AG20443 (cell line): ENCODE measurements around the gene MARS1.

Source experiments
- DNase-seq: peaks from one replicate; pipeline ENCODE4 v3.0.0; 2012; ENCODE audit warnings: low spot score, mixed read lengths

The MARS1 gene

DNA sequence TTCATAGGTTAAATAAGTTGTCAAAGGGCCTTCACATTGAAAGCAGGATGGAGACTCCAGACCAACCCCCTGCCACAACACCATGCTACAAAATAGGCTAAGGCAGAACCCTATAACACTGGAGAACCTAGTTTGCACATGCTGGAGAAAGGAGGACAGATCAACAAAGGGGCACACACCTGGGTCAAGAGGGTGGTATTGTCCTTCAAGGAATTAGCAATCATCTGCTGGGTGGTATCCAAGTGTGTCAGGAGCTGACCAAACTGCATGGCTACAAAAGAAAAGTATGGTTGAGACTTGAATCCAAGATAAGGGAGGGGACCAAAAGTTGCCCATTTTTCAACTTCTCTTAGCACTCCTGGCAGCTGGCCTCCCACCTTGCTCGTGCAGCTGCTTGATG, 44.0 kb downstream of the MARS1 start:
- DNase-seq: no peak

DNA sequence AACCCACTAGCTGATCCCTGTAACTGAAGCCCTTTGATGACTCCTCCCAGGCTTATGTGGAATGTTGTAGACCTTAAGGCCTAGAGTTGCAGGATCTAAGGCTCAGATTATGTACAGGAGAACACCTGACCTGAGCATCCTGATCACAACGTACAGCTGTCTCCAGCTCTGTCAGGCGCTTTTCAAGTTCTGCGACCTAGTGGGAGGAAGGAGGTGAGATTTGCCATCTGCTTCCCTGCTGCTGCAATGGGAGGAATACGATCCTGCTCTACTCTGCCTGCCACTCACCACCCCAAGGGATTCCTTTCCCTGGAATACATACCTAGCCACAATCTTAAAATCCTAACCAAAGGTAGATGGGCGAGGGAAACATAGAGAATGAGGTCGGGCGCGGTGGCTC, 45.2 kb downstream of the MARS1 start:
- DNase-seq: no peak

DNA sequence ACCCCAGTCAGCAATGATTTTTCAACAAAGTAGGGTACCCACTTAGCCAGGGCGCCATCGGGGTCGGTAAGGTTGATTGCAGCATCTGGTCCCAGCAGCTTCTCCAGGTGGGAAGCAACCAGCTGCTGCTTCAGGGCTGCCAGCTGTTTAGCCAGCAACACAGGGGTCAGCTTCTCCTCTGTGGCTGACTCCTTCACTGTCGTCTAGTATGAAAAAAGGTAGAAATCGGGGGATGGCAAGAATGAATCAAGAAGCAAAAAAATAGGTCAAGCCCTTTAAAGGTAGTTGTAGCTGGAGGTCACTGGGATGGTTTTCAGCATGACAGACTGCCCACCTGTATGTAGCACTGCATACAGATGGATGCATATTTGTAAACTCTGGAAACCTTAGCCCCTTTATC, 46.4 kb downstream of the MARS1 start:
- no peak for DNase-seq

DNA sequence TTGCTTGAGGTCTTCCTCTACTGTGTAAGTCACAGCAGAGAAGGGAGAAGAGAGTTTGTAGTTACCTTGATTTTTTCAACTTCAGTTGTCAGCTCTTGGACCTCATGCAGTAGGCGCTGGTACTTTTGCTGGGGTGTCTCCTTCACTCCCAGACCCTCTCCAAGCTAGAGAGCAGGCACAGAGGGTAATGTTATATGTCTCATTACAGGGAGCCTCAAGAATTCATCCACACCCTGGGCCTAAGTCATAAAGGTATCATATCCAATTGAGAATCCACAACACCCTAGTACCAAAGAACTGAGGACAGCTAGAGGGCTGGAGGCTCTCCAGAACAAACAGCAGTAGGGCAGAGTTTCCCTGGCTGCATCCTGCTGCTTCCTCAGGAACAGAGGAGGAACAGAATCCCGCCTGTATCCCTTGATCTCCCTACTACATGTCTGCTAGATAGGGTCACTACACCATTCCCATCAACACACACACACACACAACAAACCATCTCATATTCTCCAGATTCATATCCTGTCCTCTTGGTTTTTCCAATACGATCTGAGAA, 47.2 kb downstream of the MARS1 start:
- no peak for DNase-seq

DNA sequence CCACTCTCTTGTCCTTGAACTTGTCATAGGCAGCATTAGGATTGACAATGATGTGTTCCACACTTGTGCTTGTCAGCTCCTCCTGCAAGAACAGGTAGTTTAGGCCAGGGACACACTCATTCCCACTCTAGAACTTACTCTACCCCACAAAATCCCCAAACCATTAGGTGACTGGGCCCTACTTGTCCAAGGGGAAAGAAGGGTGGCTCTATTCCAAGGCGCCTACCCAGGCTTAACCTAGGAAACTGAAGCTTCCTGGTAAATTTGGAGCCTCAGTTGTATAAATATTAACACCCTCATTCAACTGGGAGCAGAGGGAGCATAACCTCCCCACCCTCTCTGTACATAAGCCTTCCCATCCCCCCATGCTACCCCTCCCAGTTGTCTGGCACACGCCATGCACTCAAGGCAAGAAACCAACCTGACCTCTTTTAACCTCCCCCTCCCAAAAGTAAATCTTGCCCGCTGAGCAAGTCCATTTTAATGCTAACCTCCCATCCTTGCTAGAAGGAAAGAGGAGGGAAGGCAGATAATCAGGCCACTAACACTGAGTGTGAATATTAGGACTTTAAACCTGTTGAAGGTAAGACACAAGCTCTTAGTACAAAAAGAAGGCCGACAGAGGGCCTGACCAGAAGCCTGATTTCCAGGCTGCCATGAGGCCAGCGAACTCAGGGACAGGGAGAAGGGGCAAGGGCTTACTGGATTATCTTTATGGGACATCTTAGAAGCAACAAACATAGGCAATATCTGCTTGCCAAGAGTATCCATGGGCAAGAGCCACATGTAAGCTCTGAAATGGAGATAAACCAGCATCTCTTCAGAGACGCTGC, 48.1 kb downstream of the MARS1 start:
- DNase-seq: no peak

DNA sequence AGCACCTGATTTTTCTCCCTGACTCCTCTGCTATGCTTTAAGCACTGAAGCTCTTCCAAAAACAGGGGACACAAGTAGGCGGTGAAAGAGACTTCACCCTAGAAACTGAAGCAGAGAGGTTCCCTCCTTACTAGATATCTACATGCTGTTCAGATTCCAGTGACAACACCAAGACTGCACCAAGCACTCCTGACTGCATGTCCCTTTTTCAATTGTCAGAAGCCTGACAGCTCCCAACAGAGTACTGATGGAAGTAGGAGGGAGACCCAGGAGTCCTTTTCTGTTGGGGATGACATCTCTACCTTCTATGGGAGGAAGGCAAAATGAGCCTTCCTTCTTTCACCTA, 48.7 kb downstream of the MARS1 start:
- no peak for DNase-seq

DNA sequence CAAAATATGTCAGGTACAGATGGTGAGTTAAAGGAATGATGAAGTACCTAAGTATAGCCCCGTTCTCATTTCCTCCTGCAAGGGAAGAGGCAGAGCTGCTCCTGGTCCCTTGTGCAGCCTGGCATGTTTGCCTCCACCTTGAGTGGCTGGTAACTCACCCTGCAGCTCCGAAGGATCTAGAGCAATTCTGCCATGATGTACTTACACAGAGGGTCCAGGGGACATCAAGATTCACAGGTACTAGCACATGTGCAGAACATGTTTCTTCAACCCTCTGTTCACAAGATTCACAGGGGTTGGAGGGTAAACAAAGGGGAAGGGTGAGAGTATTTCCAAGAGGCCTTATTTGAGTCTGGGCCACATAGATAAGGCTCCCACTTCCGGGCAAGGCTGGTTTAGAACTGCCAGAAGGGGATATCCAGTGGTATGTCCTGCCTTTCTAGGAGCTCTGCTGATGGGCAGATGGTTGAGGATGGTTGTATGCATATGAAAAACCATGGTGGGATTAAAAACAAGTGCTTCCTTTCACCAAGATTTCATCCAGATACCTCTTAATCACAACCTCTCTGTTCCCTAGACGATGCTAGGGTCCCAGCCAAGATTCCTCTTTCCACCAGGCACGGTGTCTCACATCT, 51.4 kb downstream of the MARS1 start:
- DNase-seq: no peak

DNA sequence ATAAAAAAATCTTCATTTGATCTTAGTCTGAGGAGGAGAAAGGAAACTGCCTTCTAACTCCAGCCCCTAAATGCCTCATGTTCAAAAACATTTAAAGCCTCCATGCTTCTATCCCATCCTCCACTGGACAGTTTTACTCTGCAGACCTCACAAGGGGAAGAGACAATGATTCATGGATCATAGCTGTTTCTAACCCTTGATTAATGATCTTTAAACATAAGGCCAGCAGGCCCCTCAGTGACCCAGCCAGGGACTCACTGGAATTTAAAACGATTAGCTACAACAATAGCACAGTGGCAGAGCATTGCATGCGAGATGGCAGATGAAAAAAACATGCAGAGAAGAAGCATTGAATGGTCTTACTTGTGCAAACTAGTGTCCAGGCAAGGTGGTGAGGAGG, 53.1 kb downstream of the MARS1 start:
- no peak for DNase-seq

DNA sequence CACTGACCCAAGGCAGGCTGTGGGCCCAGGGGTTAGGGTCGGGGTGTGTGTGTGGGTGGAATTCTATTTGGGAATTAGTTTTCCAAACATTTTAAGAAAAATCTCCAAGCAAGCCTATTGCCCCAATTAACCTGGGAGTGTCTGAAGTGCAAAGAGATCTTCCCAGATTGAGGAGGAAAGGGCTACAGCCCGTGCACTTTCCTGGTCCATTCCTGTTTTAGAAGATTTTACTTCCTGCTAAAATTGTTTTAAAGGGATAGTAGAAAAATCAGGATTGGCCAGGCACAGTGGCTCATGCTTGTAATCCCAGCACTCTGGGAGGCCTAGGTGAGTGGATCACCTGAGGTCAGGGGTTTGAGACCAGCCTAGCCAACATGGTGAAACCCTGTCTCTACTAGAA, 53.8 kb downstream of the MARS1 start:
- DNase-seq: no peak

DNA sequence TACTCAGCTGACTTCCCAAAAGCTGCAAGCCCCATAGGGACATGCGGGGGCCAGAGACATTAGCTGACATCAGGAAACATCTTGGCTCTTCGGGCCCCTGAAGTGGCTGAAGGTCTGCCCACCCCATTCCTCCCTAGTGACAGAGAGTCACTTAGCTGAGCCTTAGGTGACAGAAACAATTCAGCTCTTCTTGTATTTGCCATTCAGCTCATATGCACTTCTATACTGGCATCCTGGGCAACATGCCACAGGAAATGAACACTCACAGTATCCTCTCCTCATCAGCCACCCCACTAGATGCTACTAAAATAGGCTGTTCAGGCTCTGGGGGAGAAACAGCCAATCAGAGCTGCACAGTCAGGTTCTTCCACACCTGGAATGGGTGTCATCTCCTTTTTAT, 55.7 kb downstream of the MARS1 start:
- DNase-seq: no peak

DNA sequence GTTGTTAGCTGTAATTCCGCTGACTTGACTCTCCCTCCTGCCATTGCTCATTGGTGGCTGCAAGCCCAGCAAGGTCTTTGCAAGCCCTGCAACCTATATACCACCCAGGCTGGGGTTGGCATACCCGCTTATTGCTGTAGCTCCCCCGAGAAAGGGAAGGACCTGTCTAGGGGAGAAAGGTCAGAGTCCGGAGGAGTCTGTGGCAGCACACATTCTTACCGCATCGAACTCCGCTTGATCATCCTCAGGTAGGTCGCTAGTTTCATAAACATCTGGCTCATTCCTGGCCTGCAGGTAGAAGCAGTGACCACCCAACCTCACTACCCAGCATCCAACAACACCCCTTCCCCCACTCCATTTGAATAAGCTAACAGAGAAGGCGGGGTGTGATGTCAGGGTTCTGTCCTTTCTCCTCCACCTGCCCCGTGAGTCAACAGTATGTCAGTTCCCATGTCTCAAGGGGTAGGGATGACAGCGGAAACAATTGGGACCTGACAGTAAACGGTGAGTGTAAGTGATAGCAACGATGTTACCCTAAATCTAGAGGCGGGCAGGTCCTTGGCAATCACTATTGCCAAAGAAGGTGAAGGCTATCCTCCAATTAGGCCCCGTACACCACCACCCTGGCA, 58.1 kb downstream of the MARS1 start:
- DNase-seq: no peak

DNA sequence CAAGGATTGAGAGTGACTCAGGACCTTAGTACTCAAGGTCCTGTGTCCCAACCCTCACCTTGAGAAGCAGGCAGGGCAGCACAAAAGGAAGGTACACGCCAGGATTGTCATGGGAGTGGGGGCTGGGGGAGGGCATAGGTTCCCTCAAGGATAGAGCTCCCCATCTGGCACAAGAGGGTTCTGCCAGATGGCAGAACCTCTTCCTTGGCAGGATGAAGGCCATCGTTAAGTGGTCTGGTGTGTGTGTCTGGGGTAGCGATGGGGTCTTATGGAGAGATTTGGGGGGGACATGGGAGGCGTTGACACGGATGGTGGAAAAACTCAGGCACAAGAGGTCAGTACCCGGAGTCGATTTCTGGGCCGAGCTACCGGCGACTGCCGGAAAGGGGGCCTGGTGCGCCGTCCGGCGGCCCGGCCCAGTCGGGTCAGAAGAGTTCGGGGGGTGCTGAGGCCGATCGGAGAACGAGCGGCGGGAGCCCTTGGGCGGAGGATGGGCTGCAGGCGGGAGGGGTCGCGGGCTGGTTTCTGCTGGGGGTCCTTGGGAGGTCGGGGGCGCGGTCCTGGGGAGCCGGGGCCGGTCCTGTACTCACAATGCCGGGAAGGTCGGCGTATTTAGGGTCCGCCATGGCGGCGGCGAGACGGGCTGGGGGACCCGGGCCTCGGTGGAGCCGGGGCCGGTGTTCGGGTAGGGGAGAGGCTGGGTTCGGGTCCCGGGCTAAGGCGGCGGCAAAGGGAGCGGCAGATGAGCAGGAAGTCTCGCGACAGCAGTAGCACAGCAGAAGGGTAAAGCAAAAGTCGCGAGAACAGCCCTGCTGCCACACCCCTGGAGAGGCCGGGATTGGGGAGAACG, 58.8 kb downstream of the MARS1 start, which contains the start of gene DCTN2:
DCTN2 (minus strand) TSS at position 755 of the 850 bp plus-strand sequence; CDS start at position 626, 129 bp downstream.
- DNase-seq: peak; percentile 99

DNA sequence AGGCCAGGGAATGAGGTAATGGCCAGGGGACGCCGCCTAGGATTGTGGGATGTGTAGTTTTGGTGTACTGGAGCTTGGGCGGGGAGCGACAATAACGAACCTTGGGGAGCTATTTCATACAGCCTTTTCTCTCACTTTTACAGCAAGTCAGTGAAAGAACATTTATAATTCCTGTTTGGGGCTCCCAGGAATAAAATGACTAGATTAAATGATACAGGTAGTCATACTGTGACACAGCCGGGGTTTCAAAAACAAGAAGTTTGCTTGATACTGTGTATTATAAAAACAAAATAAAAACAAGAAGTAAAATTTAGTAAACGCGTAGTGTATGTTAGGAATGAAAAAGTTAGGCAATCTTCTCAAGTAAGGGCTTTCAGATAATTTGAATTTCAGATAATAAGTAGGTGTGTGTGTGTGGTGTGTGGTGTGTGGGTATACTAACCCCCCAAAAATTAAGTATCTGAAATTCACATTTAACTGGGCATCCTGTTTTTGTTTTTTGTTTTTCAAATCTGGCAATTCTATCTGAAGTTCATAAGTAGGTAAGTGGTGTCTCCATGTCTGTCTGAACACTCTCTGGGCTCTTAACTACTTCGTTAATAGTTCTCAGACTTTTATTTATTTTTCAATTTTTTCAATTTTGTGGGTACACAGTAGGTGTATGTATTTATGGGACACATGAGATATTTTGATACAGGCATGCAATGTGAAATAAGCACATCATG, 59.6 kb downstream of the MARS1 start:
- DNase-seq: no peak

DNA sequence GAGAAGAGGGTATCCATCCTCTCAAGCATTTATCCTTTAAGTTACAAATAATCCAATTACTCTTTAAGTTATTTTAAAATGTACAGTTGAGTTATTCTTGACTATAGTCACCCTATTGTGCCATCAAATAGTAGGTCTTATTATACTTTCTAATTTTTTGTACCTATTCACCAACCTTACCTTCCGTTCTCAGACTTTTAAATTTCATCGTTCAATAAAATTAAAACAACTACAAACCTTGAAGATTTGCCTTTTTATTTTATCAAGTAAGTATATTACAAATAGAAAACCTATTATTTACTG, 60.1 kb downstream of the MARS1 start:
- DNase-seq: no peak

DNA sequence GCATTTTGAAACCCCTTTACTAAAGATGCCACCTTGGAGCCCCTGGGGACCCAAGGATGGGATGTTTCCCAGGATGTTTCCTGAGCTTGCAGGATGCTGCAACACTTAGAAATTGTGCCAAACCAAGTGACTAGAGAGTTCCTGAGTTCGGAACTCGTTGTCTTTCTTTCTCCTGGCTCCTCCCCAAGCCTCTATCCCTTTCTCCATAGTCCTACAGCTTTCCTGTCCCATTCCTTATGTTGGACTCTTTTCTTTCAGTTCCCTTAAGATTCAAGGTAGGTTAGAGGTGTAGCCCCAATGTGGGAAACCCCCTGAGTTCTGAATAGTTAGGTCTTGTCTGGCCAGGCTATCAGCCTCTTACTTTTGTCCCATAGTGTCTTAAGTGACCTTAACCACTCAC, 60.6 kb downstream of the MARS1 start:
- no peak for DNase-seq

DNA sequence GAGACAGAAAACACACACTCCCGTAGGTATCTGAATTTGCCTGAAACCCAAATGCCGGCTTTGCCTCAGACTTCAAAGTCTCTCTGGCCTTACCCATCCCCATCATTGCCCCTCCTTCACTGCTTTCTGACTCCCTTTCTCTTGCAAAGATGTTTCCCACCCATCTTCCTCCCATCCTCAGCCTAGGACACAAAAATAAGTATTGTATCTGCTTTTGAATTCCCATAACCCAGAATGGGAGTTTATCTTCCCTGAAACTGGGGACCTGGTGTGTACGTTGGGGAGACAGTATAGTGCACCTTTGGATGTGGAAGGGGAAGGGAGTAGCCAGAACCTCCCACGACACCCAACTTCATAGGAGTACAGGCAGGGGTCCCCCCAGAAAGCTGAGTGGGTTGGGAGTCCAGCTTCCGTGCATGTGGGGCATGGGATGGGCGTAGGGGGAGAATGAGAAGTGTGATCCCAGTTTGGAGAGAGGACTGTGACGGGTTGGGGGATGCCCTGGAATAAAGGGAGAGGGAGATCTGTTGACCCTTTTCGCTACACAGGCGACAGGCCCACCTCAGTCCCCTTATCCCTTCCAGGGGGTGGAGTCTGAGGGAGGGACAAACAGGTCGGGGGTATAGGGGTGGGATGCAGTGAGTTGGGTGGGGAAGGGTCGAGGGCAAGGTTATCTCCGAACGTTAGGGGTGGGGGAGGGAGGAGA, 61.5 kb downstream of the MARS1 start:
- DNase-seq: no peak

DNA sequence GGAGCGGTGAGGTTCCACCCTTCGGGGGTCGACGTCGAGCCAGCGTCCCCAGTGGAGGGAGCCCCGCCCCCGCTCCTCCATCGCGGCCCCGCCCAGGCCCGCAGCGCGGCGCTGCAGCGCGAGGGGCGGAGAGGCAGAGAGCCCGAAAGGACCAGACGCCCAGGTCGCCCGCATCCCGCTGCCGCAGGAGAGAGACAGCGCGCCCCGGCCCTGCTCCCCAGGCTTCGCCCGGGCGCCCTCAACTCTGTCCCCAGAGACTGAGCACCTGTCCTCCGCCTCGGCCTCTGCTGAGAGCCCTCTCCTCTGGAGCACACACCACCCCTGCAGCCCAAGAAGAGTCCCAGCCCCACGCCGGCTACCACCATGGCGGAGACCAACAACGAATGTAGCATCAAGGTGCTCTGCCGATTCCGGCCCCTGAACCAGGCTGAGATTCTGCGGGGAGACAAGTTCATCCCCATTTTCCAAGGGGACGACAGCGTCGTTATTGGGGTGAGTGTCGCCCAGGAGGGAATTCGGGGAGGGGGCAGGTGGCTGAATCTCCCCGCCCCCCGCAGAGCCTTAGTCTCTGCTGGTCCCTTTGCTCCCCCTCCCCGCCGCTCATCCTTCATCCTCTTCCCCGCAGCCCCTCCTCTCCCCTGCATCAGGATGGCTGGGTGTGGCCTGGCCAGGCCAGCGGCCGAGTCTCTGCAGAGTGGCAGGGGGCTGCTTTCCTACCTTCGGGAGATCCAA, 62.2 kb downstream of the MARS1 start, which contains the start of gene KIF5A:
KIF5A (plus strand) TSS at position 136 of the 732 bp plus-strand sequence; CDS start at position 364, 228 bp downstream.
- peak; percentile 80 for DNase-seq

DNA sequence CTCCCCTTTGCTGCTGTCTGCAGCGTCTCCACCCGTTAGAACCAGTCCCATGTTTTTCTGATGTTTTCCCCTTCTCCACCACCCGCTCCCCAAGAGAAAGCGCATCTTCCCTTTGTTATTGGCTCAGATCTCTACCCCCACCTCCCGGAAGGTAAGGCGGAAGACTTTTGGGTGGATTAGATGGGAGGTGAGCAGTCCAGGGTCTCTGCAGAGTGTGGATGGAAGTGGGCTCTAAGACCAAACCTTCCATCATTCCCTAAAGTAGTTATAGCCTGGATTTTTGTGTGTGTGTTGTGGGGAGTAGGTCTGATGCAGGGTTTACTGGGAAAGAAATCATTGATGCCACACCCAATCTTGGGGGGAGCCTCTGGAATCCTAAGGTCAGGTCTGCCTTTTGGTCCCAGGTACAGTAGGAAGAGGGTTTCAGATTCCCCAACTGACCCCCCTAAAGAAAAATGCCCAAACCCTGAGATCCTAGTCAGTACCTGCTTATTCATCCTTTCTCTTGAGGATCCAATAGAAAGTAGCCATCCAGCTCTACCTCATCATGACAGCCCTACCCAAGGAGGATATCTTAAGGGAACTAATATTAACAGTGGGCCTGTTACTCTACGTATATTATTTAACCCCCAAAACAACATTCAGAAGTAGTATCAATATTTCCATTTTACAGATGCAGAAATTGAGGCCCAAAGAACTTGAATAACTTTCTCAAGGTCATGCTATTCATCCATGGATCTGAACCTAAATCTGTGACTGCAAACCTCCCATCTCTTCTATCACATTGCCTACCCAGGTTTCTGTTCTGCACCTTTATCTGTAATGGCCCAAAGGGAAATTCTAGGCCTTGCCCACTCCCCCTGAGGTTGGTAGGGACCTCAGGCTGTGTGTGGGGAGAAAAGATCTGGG, 63.0 kb downstream of the MARS1 start:
- no peak for DNase-seq
